IMR-90 (cell line): Measurements from ENCODE around the gene ERAP2. TPM values are rescaled to one million over a fixed set of nuclear protein-coding genes. Genes with fewer than 3 reads are reported as not detected.

ENCODE experiments used
- ATAC-seq: fragments of 200-7000 bp; cut with Tn5 transposase; 2 replicates; pipeline ENCODE4 v1.9.1; 2020; ENCODE audit warnings: low read depth, mild to moderate bottlenecking, moderate library complexity
- BruUV-seq: library from RNA; stranded (reverse); fragments of 400-500 nt; replicated peaks from 2 replicates; lab custom pipeline; 2021; lab: Mats Ljungman, UMichigan
- CTCF ChIA-PET: fragments of 300-600 bp; formaldehyde crosslinking; extraction: SDS; loops from one replicate; lab custom pipeline; 2021; ENCODE audit warnings: antibody characterized with exemption; lab: Yijun Ruan, JAX
- POLR2A ChIA-PET: fragments of 300-600 bp; sonication (Branson Sonifier 250); formaldehyde crosslinking; loops from one replicate; lab custom pipeline; 2022; ENCODE audit warnings: antibody characterized with exemption; ENCODE audit not compliant: unreplicated experiment; lab: Charles Lee
- DNase-seq: peaks from one replicate; pipeline ENCODE4 v3.0.0; 2013
- H2AFZ ChIP-seq: replicated peaks from 2 replicates; pipeline ENCODE3; 2013; ENCODE audit warnings: low read length, mild to moderate bottlenecking; ENCODE audit not compliant: poor library complexity
- H2AK5ac ChIP-seq: 2 replicates; pipeline ENCODE4 v1.6.1; 2013; ENCODE audit warnings: low read depth, low read length, inconsistent platforms
- H2AK9ac ChIP-seq: replicated peaks from 2 replicates; pipeline ENCODE3; 2013; ENCODE audit warnings: mild to moderate bottlenecking, low read depth, low read length, moderate library complexity; ENCODE audit not compliant: poor library complexity
- H2BK120ac ChIP-seq: 2 replicates; pipeline ENCODE4 v1.6.1; 2013; ENCODE audit warnings: low read depth, low read length, inconsistent platforms
- H2BK15ac ChIP-seq: 3 replicates; pipeline ENCODE4 v1.6.1; 2013; ENCODE audit warnings: low read depth, low read length, inconsistent platforms
- H2BK20ac ChIP-seq: 2 replicates; pipeline ENCODE4 v1.6.1; 2013; ENCODE audit warnings: low read depth, mild to moderate bottlenecking, inconsistent platforms, low read length, moderate library complexity
- H2BK5ac ChIP-seq: 2 replicates; pipeline ENCODE4 v1.6.1; 2013; ENCODE audit warnings: mild to moderate bottlenecking, low read depth, low read length, inconsistent platforms; ENCODE audit not compliant: poor library complexity, severe bottlenecking
- H3K14ac ChIP-seq: replicated peaks from 2 replicates; pipeline ENCODE4 v1.6.1; 2013; ENCODE audit warnings: low read depth, low read length, inconsistent platforms
- H3K18ac ChIP-seq: 2 replicates; pipeline ENCODE4 v1.6.1; 2013; ENCODE audit warnings: low read depth, low read length, control low read depth
- H3K23ac ChIP-seq: 2 replicates; pipeline ENCODE4 v1.6.1; 2013; ENCODE audit warnings: low read depth, low read length, inconsistent platforms
- H3K27ac ChIP-seq: 2 replicates; pipeline ENCODE4 v1.5.1; 2013; ENCODE audit warnings: mild to moderate bottlenecking, control low read depth, low read length; ENCODE audit not compliant: insufficient read depth
- H3K27me3 ChIP-seq: 2 replicates; pipeline ENCODE4 v1.6.1; 2013; ENCODE audit warnings: low read length; ENCODE audit not compliant: control insufficient read depth, insufficient read depth
- H3K36me3 ChIP-seq: 2 replicates; pipeline ENCODE4 v1.6.1; 2013; ENCODE audit warnings: low read length, mixed read lengths; ENCODE audit not compliant: control insufficient read depth, insufficient read depth
- H3K4ac ChIP-seq: 2 replicates; pipeline ENCODE4 v1.6.1; 2013; ENCODE audit warnings: low read depth, low read length, inconsistent platforms
- H3K4me1 ChIP-seq: 2 replicates; pipeline ENCODE4 v1.6.1; 2013; ENCODE audit warnings: low read length, mixed read lengths; ENCODE audit not compliant: control insufficient read depth, insufficient read depth
- H3K4me2 ChIP-seq: 2 replicates; pipeline ENCODE4 v1.6.1; 2013; ENCODE audit warnings: low read depth, mild to moderate bottlenecking, control low read depth, low read length, moderate library complexity
- H3K4me3 ChIP-seq: 2 replicates; pipeline ENCODE4 v1.5.1; 2013; ENCODE audit warnings: low read depth, mild to moderate bottlenecking, control low read depth, low read length, moderate library complexity; ENCODE audit not compliant: insufficient read depth
- H3K56ac ChIP-seq: 2 replicates; pipeline ENCODE4 v1.6.1; 2013; ENCODE audit warnings: low read length, inconsistent platforms; ENCODE audit not compliant: insufficient read depth; ENCODE audit errors: extremely low read depth
- H3K79me1 ChIP-seq, 2 experiments: 2 replicates each; pipeline ENCODE4 v1.6.1; 2013; ENCODE audit warnings: low read length in 2 of 2, inconsistent platforms in 1 of 2, low read depth in 1 of 2
- H3K9ac ChIP-seq: 2 replicates; pipeline ENCODE4 v1.6.1; 2013; ENCODE audit warnings: low read depth, low read length, control low read depth
- H3K9me1 ChIP-seq: 2 replicates; pipeline ENCODE4 v1.6.1; 2013; ENCODE audit warnings: low read length, inconsistent platforms; ENCODE audit not compliant: insufficient read depth
- H3K9me3 ChIP-seq: 2 replicates; pipeline ENCODE4 v1.6.1; 2013; ENCODE audit warnings: low read length; ENCODE audit not compliant: control insufficient read depth, insufficient read depth
- H4K20me1 ChIP-seq: 2 replicates; pipeline ENCODE4 v1.6.1; 2013; ENCODE audit warnings: low read length, inconsistent platforms; ENCODE audit not compliant: insufficient read depth
- H4K5ac ChIP-seq: 2 replicates; pipeline ENCODE4 v1.6.1; 2013; ENCODE audit warnings: mild to moderate bottlenecking, low read depth, low read length, control low read depth
- H4K8ac ChIP-seq, 2 experiments: 2 replicates each; pipeline ENCODE4 v1.6.1; 2013; ENCODE audit warnings: low read depth in 2 of 2, low read length in 2 of 2, control low read depth in 1 of 2, inconsistent platforms in 1 of 2
- H4K91ac ChIP-seq: 2 replicates; pipeline ENCODE4 v1.6.1; 2013; ENCODE audit warnings: low read depth, low read length, inconsistent platforms; ENCODE audit not compliant: insufficient read depth
- BHLHE40 ChIP-seq: fragments of 150-350 bp; IDR thresholded peaks from 2 replicates; pipeline ENCODE4 v1.6.1; 2016; ENCODE audit warnings: mild to moderate bottlenecking, low read depth, low read length
- MXI1 ChIP-seq: IDR thresholded peaks from 2 replicates; pipeline ENCODE4 v1.6.1; 2012; ENCODE audit warnings: low read depth, mild to moderate bottlenecking, low read length, moderate library complexity, borderline replicate concordance
- RAD21 ChIP-seq: IDR thresholded peaks from 2 replicates; pipeline ENCODE4 v1.6.1; 2012; ENCODE audit warnings: low read length, improper control_type of control experiment
- WGBS, 2 experiments: methylation state at CpG; one replicate each; pipeline versions ENCODE4 v1.1.5 to v1.1.7; 2013; ENCODE audit warnings: missing lambda C conversion rate in 2 of 2; ENCODE audit not compliant: insufficient read length in 1 of 2; ENCODE audit errors: extremely low coverage in 2 of 2; 5-methylcytosine and 5-hydroxymethylcytosine counted together
- dilution Hi-C: fragments of 300-500 bp; cut with HindIII; formaldehyde crosslinking; loops from one replicate; pipeline ENCODE4 v1.14.3; 2018; ENCODE audit warnings: low sequenced_read_pairs; ENCODE audit not compliant: unreplicated experiment
- in situ Hi-C: fragments of 300-500 bp; cut with MboI; formaldehyde crosslinking; loops from 3 replicates; pipeline ENCODE4 v1.14.3; 2019; ENCODE audit warnings: low sequenced_read_pairs, inconsistent platforms, mixed read lengths
- intact Hi-C: fragments of 100-400 bp; cut with micrococcal nuclease; formaldehyde crosslinking; loops from 2 replicates; pipeline ENCODE4 v1.10.0; 2022
- polyA plus RNA-seq, 3 experiments: library from polyadenylated mRNA; depleted of rRNA; stranded (reverse); fragments of >200 nt; gene quantifications; 2 replicates each; pipeline ENCODE4 v1.2.3, GENCODE V29; 2012; ENCODE audit warnings: low replicate concordance in 1 of 3
- total RNA-seq: library from RNA; depleted of rRNA; stranded (reverse); fragments of >200 nt; gene quantifications from 2 replicates; pipeline ENCODE4 v1.2.3, GENCODE V29; 2012

Gene ERAP2
- total and polyA plus RNA-seq, 2 of the 4 experiments (the other 2 are of a cell fraction): 10.6 to 21.3 TPM

DNA sequence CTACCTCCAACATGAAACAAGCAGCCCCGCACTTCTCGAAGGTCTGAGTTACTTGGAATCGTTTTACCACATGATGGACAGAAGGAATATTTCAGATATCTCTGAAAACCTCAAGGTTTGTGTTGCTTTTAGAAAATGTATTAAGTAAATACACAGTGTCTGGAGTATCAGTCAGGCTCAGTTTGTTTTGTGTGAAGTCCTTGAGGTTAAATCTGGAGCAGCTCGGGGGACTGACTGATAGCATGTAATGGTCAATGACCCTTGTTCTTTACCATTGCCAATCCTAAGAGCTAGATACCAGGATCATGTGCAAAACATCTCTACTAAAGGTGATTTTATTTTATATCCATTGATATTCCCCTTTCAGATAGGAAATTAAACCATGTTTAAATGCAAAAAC lies 32.7 kb downstream of the ERAP2 start:
- no peak for ATAC-seq
- Histone ChIP-seq H4K91ac (no peak overlapping the region), H2AK5ac (no peak overlapping the region), H3K9me1 (no peaks in the 10 kb centered on the region), H3K27ac (no peak overlapping the region), H4K8ac (no peak overlapping the region), H3K4ac (no peak overlapping the region), H3K36me3 (no peaks in the 10 kb centered on the region), H3K79me1 (no peaks in the 10 kb centered on the region), H3K4me1 (no peaks in the 10 kb centered on the region), H4K20me1 (no peaks in the 10 kb centered on the region), H2AK9ac (no peak overlapping the region), H3K4me3 (no peak overlapping the region), H3K27me3 (no peaks in the 10 kb centered on the region), H4K5ac (no peak overlapping the region), H3K9me3 (no peaks in the 10 kb centered on the region), H3K18ac (no peak overlapping the region), H3K56ac (no peak overlapping the region), H2BK120ac (no peak overlapping the region), H2BK15ac (no peak overlapping the region), H2BK5ac (no peak overlapping the region), H3K4me2 (no peak overlapping the region), H3K9ac (no peak overlapping the region), H2AFZ (no peak overlapping the region), H2BK20ac (no peak overlapping the region), H3K23ac (no peak overlapping the region), H3K14ac (no peak overlapping the region)
- TF ChIP-seq BHLHE40: no peak
- no peak for TF ChIP-seq MXI1
- TF ChIP-seq RAD21: no peak
- ChIA-PET POLR2A (no interaction called here), CTCF (interaction anchor here (0.6 to 1.1 kb wide), 2 partner anchors 11 to 40 kb away, joined by 3 to 4 read pairs; no protein-coding TSS in a partner anchor)
- dilution Hi-C loops: no loop called here
- in situ Hi-C loops: no loop called here
- intact Hi-C loops: no loop called here
- no peak for DNase-seq
- no CpG with 5 or more reads among the region's 4 CpGs for WGBS, 2 experiments
- BruUV-seq: no TSS peak
